Activated CD8-positive, alpha-beta memory T cell treated with anti-CD3 and anti-CD28 coated beads, Interleukin-2, amount 50 U/mL, for 24 hours (primary cell): ENCODE results near the gene RBBP4.
A peak's percentile ranks its signal among the peaks of the same experiment; 100 is the strongest.
"Not testable (repeated sequence)": the region's sequence is repeated elsewhere in the genome, so short reads cannot be mapped to it uniquely, and the experiment has no call there.

ENCODE experiments used
- DNase-seq: peaks from one replicate; pipeline ENCODE4 v3.0.0-alpha.2; 2020; ENCODE audit errors: extremely low read depth

The RBBP4 gene

DNA sequence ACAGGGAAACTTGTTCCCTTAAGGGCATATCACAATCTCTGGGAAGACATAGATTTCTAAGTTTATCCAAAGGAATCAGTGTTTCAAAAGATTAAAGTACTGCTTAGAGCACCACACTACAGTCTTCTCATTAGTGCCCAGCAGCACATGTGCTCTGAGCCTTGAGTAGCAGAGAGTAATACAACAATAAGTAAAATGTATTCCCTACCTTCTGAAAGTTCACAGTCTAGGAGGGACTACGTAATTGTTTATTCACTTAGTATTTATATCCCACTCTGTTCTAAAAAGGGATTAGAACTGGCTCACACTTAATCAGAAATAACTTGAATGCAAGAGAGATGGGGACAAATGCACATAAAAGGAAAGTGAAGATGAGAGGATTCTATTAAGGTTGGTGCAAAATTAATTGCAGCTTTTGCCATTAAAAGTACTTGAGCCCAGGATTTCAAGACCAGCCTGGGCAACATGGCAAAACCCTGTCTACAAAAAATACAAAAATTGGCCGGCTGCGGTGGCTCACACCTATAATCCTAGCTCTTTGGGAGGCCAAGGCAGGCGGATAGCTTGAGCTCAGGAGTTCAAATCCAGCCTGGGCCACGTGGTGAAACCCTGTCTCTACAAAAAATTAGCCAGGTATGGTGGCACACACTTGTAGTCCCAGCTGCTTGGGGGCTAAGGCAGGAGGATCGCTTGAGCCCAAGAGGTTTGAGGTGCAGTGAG, 42.6 kb downstream of the RBBP4 start:
- DNase-seq = no peak

DNA sequence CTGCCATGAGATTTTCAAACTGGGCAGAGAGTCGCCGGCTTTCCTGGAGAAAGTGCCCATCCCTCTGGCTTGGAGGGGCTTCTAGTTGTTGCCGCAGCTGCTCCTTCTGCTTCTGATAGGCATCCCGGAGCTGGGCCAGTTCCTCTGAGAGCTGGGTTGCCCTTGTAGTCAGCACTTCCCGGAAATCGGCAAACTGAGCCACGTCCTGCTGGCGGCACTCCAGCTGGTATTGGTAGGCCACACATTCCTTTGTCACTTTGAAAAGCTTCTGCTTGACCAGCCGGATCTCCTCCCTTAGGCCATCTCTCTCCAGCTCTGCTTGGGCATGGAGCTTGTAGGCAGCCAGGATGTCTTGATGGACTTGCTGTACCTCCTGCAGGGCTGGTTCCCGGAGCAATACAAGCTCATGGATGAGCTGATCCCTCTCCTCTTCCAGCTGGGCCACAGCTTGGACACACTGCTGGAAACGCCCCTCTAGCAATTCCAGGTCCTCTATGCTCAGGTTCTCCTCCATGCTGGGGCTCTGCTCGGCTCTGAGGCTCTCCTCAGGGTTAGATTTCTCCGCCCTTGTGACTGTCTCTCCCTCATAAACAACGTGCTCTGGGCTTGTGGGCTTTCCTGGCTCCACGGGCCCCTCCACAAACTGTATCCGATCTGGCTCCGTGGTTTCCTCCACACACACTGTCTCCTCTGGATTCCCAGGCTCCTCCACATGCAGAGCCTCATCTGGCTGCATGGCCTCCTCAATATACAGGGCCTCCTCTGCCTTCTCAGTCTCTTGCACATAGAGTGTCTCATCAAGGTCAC, 44.3 kb downstream of the RBBP4 start:
- no peak for DNase-seq

DNA sequence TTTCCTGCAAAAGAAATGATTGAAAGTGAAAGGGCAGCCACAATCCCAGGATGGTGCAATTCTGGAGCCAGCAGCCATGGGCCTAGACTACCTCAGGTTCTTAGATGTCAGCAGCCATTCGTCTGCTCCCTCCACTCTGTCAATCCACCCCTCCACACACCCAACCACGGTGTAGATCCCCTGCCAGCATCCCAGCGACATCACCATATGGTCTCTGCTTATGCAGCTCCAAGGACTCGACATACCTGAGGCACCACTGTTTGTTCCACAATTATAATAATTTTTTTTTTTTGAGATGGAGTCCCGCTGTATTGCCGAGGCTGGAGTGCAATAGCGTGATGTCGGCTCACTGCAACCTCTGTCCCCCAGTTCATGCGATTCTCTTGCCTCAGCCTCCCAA, 45.0 kb downstream of the RBBP4 start:
- DNase-seq = no peak

DNA sequence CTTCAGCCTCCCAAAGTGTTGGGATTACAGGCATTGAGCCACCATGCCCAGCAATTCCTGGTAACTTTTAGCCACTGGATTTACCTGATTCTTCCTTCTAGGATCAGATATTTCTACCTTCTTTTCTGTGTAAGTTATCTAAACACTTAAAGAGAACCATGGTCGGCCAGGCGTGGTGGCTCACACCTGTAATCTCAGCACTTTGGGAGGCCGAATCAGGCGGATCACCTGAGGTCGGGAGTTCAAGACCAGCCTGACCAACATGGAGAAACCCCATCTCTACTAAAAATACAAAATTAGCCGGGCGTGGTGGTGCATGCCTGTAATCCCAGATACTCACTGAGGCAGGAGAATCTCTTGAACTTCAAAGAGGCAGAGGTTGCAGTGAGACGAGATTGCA, 46.0 kb downstream of the RBBP4 start:
- not testable (repeated sequence) for DNase-seq

DNA sequence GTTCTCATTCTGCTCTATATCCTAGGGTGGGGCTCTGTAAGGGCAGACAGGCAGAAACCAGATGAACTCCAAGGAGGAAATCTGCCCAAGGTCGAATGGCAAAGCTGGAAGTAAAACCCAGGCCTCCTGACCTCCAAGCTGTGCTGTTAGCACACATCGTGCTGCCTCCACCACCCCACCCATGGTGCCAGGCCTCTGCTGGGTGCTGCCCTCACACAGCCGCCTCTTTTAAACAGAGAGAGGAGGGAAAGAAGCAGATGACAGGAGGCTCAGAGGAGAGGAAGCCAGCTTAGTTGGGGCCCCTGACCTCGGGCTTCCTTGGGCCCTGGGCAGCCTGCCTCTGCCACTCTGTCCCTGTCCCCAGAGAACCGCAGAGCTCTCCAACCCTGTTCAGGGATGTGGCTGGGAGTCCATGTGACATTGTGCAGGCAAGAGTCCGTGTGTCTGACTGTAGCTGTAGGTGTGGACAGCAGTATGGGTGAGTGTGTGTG, 50.5 kb downstream of the RBBP4 start:
- no peak for DNase-seq

DNA sequence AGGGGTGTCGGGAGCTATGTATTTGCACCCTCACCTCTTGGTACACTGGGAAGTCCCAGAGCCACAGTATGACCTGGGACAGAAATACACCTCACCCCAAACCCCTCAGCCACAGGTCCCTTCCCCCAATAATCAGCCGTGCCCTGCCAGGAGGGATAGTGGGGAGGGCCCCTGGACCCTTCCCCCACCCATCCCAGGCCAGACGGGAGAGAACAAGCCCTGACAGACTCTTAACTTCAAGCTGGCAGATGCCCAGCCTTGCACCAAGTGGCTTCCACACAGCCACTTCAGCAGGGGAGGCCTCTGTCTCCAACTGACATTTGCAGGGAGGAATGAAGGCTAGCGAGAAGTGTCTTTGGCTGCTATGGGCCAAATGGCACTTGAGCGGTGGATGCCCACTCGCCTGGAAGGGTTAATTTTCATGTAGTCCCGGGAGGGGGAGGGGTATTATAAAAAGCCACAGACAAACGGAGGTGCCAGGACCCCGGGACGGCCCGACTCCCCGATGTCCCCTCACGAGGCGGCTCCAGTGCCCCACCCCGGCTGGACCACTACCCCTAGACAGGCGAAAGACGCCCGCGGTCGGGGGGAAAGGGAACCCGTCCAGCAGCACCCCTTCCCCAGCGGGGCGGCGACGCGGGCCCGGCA, 51.1 kb downstream of the RBBP4 start:
- DNase-seq = no peak

DNA sequence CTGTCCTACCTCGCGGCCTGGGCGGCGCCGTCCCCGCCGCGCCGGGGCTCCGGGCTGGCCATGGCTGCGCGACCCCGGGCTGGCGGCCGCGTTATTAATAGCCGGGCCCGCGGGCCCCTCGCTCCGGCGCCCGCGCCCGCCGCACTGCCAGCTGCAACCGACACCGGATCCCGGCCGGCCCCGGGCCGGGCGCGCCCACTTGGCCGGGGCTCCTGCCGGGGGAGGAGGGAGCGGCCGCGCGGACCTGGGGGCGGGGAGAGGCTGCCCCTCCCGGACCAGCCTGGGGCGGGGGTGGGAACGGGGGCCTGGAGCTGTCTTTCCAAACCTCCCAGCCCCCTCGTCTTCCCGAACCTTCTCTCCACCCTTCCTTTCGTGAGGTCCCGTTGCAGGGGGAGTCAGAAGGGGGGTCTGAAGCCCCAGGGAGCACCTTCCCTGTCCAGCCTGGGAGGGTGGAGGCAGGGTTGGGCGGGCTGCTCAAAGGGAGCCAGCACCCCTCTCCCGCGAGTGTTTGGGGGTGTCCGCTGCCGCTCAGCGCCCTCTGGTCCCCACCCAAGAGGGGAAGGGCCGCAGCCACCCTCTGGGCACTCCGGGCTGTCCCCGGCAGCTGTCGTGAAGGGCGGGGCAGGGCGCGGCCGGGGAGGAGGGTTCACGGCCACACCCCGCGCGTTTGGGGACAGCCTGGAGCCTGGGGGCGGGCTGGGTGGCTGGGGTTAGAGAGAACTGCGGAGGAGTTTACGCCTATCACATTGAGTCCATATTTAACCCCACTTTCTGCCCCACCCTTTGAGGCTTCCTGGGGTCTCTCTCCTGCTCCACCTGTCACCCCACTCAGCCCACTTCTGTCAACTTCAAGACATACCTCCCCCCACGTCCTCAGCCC, 51.8 kb downstream of the RBBP4 start, which contains the start of gene SYNC:
SYNC (minus strand) TSS at position 172 of the 880 bp plus-strand sequence; CDS start at position 62, 110 bp downstream.
- no peak for DNase-seq

DNA sequence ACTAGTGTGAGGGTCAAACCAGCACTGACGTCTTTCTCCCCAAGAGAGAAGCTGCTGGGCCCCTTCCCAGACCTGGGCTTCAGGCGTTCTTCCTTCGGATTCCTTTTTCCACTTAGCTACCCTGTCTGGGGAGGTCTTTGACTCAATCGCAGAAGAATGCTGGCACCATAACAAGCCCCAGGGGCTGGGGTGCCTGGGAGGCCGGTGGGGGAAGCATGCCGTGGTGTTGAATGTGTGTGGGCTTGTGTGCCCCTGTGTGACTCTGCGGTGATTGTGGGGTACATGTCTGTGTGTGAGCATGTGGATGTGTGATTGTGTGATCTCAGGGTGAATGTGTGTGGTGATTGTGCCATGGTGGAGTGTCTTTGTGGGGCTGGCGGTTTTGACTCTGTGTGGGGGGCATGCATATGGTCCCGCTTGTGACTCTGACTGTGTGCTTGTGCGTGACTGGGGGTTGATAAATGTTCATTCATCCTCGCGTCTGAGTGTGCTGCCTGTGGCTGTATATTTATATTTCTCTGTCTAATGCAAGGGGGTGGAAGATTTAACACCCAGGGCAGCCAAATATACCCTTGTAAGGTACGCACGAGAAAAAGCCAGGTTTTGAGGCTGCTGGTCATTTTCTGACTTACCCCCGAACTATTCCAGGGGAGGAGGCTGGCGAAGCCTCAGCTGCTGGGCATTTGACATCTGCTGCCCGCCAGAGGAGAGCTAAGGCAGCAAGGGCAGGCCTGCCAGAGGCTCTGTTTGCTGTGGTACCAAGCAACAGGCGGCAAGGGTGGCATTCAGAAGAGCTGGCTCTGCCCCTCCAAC, 52.7 kb downstream of the RBBP4 start:
- no peak for DNase-seq

DNA sequence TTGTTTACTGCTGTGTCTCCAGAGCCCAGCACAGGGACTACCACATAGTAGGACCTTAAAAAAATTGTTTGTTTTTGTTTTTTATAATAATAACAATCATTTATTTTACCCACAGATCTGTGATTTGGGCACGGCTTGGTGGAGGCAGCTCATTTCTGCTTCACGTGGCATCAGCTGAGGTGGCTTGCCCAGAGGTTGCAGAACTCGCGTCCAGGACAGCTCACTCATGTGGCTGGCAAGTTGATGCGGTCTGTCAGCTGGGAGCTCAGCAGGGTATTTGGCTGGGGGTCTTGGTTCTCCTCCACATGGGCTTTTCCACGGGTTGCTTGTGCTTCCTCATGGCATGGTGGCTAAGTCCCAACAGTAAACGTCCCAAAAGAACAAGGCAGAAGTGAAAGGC, 54.5 kb downstream of the RBBP4 start:
- DNase-seq = no peak

DNA sequence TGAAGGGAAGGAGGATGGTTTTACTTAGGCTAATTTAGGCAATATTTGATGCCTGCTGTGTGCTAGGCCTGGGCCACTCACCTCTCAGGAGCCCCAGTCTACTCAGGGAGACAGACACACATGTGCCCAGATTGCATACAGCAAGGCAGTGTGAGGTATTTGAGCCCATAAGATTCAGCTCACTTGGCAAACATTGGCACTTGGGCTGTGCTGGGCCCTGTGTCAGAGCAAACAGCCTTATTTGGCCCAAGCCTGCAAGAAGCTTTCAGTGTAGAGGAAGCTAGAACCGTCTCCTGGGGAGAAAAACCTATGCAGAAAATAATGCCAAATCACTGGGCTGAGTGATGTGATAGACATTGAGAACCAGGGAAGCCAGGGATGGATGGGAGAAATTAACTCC, 55.5 kb downstream of the RBBP4 start:
- DNase-seq = no peak

DNA sequence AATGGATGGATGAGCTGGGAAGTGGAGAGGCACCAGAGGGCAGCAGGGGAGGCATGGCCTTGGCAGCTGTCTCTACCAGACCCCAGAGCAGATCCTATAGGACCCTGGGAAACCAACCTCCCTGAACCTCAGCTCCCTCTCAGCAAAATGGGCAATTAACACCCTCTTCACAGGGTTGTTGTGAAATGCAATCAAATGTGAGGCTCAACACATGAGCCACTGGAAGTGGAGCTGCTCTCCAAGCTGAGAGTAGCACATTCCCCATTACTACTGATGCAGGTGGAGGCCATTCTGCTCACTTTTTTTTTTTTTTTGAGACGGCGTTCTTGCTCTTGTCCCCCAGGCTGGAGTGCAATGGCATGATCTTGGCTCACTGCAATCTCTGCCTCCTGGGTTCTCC, 58.1 kb downstream of the RBBP4 start:
- no peak for DNase-seq

DNA sequence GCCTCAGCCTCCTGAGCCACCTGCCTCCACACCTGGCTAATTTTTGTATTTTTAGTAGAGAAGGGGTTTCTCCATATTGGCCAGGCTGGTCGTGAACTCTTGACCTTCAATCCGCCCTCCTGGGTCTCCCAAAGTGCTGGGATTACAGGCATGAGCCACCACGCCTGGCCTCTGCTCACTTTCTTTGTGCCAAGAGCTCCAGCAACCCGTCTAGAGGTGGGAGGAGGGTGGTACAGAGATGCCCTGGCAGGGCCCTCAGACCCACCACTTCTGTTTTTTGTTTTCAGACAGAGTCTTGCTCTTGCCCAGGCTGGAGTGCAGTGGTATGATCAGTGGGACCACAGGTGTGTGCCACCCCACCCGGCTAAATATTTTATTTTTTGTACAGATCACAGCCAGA, 58.5 kb downstream of the RBBP4 start:
- no peak for DNase-seq

DNA sequence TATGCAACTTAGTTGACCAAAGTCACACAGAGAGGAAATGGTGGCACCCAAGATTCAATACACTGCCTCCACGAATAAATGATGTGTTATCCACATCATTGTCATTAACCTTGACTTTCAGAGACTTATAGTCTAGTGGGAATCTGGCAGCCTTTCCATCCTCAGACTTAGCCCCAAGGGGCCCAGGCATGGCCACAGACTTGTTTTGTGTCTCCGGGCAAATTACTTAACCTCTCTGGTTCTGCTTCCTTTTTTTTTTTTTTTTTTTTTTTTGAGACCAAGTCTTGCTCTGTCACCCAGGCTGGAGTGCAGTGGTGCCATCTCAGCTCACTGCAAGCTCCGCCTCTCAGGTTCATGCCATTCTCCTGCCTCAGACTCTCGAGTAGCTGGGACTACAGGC, 60.2 kb downstream of the RBBP4 start:
- DNase-seq = not testable (repeated sequence)

DNA sequence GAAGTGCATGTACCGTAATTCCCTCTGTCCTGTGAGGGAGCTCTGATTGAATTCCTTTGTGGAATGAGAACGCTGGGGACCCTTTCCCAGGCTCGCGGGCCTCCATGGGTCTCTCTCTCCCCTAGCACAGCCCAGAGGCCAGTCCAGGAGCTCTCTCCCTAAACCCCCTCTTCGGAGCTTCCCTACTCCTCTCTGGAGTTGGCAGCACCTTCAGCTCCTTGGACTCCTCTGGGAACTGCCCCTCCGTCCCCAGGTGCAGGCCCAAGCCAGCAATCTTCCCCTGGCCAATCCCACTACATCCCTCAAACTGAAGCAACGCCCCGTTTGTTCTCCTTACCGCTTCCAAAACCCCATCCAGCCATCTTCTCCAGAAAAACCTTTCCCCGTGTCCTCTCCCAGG, 62.1 kb downstream of the RBBP4 start:
- DNase-seq = no peak

DNA sequence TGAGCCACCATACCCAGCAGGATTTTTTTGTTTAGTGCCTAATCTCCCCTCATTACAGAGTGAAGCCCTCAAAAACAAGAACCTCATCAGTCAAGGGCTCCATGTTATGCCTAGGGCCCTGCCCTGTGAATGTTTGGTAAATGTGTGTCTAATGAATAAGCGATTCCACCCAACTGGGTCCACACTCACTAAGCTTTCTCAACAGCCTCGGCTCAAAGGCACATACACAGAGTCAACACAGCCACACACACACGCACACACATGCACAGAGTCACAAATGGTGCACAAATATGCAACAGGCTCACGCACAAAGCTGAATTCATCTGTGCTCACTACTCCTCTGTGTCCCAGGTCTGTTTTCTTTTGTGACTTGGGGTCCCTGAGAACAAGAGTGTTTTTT, 63.3 kb downstream of the RBBP4 start:
- DNase-seq = no peak

DNA sequence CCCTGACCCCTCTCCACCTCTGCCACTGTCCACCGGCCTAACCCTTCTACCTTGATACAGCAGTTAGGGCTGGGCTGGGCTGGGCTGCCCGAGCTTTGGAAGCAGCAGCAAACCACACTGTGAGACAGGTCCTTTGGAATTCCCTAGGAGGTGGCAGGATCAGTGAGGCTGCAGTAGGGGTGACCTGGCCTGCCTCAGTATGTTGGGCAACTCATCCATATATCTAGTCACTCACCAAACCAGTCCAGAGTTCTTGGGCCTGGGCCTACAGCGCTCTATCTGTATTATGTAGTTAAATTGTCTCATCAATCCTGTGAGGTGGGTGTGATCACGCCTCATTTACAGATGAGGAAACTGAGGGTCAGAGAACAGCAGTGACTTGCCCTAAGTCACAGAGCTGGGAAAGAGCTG, 64.9 kb downstream of the RBBP4 start:
- no peak for DNase-seq

DNA sequence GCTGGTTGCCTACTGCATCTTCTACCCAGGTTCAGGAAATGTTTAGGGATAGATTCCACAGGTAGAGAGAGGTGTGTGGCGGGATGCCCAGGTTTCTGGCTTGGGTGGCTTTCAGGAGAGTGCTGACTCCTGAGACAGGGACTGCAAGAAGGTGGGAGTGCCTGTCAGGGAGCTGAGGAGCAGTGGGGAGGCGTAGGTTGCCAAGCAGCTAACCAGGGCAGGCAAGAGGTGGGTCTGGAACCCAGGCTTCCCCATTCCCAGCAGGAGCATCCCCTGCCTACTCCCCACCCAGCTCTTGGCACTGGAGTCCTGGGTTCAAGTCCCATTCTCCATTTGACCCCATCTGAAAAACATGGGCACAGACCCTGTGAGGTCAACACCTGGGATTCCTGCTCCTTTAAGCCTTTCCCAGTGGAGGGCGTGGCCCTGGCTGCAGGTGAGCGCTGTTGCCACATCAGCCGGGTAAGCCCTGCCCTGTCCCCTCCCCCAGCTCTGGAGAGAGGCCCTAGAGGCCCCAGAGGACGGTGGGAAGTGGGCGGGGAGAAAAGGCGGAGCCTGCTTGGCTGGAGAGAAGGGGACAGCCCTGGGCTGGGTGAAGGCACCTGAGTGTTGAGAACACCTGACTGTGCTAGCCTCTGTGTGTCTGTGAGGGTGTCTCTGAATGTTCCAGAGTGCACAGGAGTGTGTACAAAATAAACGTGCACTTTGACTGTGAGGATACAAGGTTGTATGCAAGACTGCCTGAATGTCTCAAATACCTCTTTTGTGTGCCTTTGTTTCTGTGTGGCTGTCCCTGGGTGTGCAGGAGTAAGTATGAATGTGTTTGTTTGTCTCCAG, 65.5 kb downstream of the RBBP4 start:
- DNase-seq = peak; percentile 12

DNA sequence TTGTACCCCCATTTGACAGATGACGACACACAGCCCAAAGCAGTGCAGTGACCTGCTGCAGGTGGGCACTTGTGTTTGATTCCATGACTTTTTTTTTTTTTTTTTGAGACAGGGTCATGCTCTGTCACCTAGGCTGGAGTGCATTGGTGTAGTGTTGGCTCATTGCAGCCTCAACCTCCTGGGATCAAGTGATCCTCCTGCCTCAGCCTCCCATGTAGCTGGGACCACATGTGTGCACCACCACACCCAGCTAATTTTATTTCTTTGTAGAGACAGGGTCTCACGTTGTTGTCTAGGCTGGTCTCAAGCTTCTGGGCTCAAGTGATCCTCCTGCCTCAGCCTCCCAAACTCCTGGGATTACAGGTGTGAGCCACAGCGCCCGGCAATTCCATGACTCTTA, 66.5 kb downstream of the RBBP4 start:
- no peak for DNase-seq

DNA sequence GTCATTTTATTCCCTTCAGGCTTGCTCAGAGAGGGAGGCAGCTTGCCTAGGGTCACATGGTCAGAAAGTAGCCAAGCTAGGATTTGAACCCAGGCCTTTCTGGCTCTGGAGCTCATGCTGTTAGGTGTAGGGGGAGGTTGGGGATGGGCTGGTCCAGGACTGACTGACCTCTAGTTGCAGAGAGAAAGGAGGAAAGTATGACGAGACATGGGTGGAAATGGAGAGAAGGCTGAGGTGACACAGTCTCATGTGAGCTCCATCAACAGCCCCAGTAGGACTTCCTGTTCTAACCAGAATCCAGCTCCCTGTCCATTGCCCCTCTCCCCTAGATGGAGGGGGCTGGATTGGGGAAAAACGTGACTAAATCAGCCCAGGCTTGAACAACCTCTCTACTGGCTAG, 67.0 kb downstream of the RBBP4 start:
- DNase-seq = no peak

DNA sequence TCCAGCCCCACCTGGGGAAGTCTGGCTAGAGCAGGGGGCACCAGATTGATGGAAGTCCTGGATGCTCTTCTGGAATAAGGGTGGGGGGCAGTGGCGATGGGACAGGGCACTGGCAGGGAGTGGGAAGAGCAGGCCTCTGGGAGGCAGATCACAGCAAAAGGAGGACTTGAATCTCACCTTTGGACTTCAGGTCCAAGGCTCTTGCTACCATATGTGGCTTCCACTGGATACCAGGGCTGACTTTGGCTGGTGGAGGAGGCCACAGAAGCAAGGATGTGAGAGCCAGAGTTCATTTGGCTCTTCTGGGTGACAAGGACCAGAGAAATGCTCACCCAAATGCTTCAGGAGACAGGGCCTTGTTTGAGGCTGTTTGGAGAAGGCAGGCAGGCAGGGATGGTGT, 67.5 kb downstream of the RBBP4 start:
- no peak for DNase-seq
